Activated CD8-positive, alpha-beta memory T cell treated with anti-CD3 and anti-CD28 coated beads for 24 hours (primary cell): ENCODE results near the gene GPR153.

Experiments
- DNase-seq: peaks from one replicate; pipeline ENCODE4 v3.0.0-alpha.2; 2020

The GPR153 gene

DNA sequence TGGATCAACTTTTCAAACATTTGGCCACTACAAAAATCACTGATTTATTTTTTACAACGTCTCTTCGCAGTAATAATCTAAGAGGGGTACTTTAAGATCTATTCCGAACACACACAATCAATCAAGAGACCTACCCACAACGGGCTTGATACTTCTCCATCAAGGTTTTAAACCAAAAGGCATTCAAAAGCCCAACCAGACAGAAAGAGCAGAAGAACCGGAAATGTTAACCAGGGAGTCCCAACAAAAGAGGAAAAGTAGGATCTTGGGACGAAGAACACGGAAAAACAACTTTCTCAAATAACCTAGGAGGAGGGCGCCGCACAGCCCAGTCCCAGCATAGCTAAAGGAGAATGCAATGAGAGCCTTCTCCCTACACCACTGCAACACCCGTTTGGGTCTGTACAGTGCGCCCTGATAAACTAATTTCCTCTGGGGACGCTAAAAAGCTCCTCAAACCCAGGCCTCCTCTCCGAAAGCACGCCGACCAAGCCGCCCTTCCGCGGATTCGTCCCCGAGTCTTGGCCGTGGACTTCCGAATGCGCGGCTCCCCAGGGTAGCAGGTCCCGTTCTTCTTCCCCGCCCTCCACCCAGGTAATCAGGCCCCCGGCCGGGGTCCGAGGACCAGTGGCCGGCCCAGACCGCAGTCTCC lies 62.1 kb downstream of the GPR153 start:
- no peak for DNase-seq

DNA sequence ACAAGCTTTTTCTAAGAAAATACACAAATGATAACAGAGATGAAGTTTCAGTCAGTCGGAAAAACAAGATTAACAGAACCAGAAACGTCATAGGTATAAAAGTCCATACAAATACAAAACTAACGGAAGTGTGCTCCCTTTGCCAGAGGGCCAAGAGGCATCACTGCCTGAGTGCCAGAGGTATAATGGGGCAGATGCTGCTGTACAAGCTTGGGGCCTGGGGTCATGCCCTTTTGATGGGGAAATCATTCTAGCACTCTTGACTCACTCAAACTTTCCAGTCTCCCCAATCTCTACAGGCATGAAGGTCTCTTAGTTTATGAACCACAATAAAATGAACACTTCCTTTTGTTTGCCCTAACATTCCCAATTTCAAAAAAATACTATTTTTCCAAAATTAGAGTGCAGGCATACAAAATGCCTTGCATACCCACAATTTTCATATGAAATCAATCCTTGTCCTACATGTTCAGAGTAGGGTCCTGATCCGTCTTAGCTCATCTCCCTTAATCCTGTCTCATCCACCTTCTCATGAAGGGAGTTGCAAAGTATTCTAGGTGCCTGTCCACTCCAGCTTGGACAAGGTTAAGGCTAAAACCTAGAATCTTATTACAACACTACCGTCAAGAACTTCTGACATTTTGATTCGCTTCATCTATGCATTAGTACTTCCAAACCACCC lies 63.0 kb downstream of the GPR153 start:
- no peak for DNase-seq
